Astrocyte (in vitro differentiated cells and primary cell): ENCODE results near the gene DCDC2C. TPM values are rescaled to one million over a fixed set of nuclear protein-coding genes. Genes with fewer than 3 reads are reported as not detected.

Experiments used
- DNase-seq: peaks from one replicate; pipeline ENCODE4 v3.0.0-alpha.2; 2010; ENCODE audit warnings: low read depth
- FAIRE-seq: peaks from 2 replicates; lab custom pipeline; 2011; peaks lifted over from hg19 to GRCh38; lab: Jason Lieb, UNC
- H2AFZ ChIP-seq: 2 replicates; pipeline ENCODE4 v1.6.0; 2012; ENCODE audit warnings: low read depth, low read length, inconsistent platforms
- H3K27ac ChIP-seq: 2 replicates; pipeline ENCODE4 v1.5.1; 2011; ENCODE audit warnings: low read depth, low read length, inconsistent platforms
- H3K27me3 ChIP-seq: 2 replicates; pipeline ENCODE4 v1.6.0; 2011; ENCODE audit warnings: low read length, inconsistent platforms; ENCODE audit not compliant: insufficient read depth
- H3K36me3 ChIP-seq: 2 replicates; pipeline ENCODE4 v1.5.1; 2011; ENCODE audit warnings: low read length, inconsistent platforms; ENCODE audit not compliant: insufficient read depth
- H3K4me1 ChIP-seq: 2 replicates; pipeline ENCODE4 v1.5.1; 2011; ENCODE audit warnings: low read length, inconsistent platforms; ENCODE audit not compliant: insufficient read depth
- H3K4me2 ChIP-seq: 2 replicates; pipeline ENCODE4 v1.6.0; 2012; ENCODE audit warnings: low read length, inconsistent platforms
- H3K4me3 ChIP-seq: 2 replicates; pipeline ENCODE4 v1.5.1; 2011; ENCODE audit warnings: low read depth, mild to moderate bottlenecking, low read length, inconsistent platforms; ENCODE audit not compliant: insufficient read depth
- H3K79me2 ChIP-seq: 2 replicates; pipeline ENCODE4 v1.6.0; 2012; ENCODE audit warnings: mild to moderate bottlenecking, low read length, inconsistent platforms; ENCODE audit not compliant: insufficient read depth
- H3K9ac ChIP-seq: 2 replicates; pipeline ENCODE4 v1.6.0; 2012; ENCODE audit warnings: mild to moderate bottlenecking, low read length, inconsistent platforms
- H3K9me3 ChIP-seq: 2 replicates; pipeline ENCODE4 v1.5.1; 2012; ENCODE audit warnings: low read depth, mild to moderate bottlenecking, low read length, inconsistent platforms; ENCODE audit not compliant: insufficient read depth
- H4K20me1 ChIP-seq: 2 replicates; pipeline ENCODE4 v1.6.0; 2012; ENCODE audit warnings: low read length, inconsistent platforms; ENCODE audit not compliant: insufficient read depth
- H3K27ac Mint-ChIP-seq: one replicate; pipeline ENCODE4 v1.8.0; 2021; ENCODE audit warnings: mild to moderate bottlenecking, mixed read lengths; ENCODE audit not compliant: unreplicated experiment
- H3K27me3 Mint-ChIP-seq: one replicate; pipeline ENCODE4 v1.8.0; 2021; ENCODE audit warnings: low read depth, mixed read lengths; ENCODE audit not compliant: unreplicated experiment
- H3K36me3 Mint-ChIP-seq: one replicate; pipeline ENCODE4 v1.8.0; 2021; ENCODE audit warnings: low read depth, mixed read lengths; ENCODE audit not compliant: unreplicated experiment
- H3K4me1 Mint-ChIP-seq: one replicate; pipeline ENCODE4 v1.8.0; 2021; ENCODE audit warnings: low read depth, mixed read lengths; ENCODE audit not compliant: unreplicated experiment
- H3K4me3 Mint-ChIP-seq: one replicate; pipeline ENCODE4 v1.8.0; 2021; ENCODE audit warnings: mild to moderate bottlenecking, moderate library complexity, mixed read lengths; ENCODE audit not compliant: unreplicated experiment
- H3K9me3 Mint-ChIP-seq: one replicate; pipeline ENCODE4 v1.8.0; 2021; ENCODE audit warnings: mild to moderate bottlenecking, mixed read lengths; ENCODE audit not compliant: unreplicated experiment
- CTCF ChIP-seq: IDR thresholded peaks from 2 replicates; pipeline ENCODE4 v1.5.1; 2011; ENCODE audit warnings: low read depth, mild to moderate bottlenecking, inconsistent platforms, low read length, moderate library complexity; ENCODE audit not compliant: insufficient read depth
- EZH2 ChIP-seq: IDR thresholded peaks from 2 replicates; pipeline ENCODE4 v1.6.1; 2012; ENCODE audit warnings: mild to moderate bottlenecking, low read length, inconsistent platforms; ENCODE audit not compliant: insufficient read depth
- total RNA-seq: library from RNA; stranded (reverse); gene quantifications from 2 replicates; pipeline ENCODE4 v1.2.1, GENCODE V29; 2021

DCDC2C gene
- total RNA-seq, 1 donor from 2014 or later, result not detected

GRCh38 chr2:3827673-3828575 lies 124.5 kb downstream of the DCDC2C start:
- H4K20me1 ChIP-seq, result no peaks in the 10 kb centered on the region
- H3K9me3 ChIP-seq, result no peaks in the 10 kb centered on the region
- H3K79me2 ChIP-seq, result no peaks in the 10 kb centered on the region
- H3K27ac ChIP-seq, result no peak overlapping the region
- FAIRE-seq, result no peak
- DNase-seq, result no peak
- peaks cover 3% of the 10 kb centered on the region for H3K9me3 Mint-ChIP-seq
- no peaks in the 10 kb centered on the region for H3K36me3 Mint-ChIP-seq
- H3K27ac Mint-ChIP-seq, result no peak overlapping the region
- H3K27me3 Mint-ChIP-seq, result no peaks in the 10 kb centered on the region
- TF ChIP-seq CTCF (peak; percentile 66), EZH2 (no peak)
- no peaks in the 10 kb centered on the region for H3K27me3 ChIP-seq
- no peak overlapping the region for H3K9ac ChIP-seq
- H2AFZ ChIP-seq, result no peak overlapping the region
- no peaks in the 10 kb centered on the region for H3K4me1 ChIP-seq
- H3K4me3 ChIP-seq, result no peak overlapping the region
- H3K4me3 Mint-ChIP-seq, result no peak overlapping the region
- H3K4me2 ChIP-seq, result no peak overlapping the region
- H3K36me3 ChIP-seq, result no peaks in the 10 kb centered on the region
- H3K4me1 Mint-ChIP-seq, result no peaks in the 10 kb centered on the region

- peaks cover 3% of the 10 kb centered on the region for H3K27me3 Mint-ChIP-seq
- H3K79me2 ChIP-seq, result no peaks in the 10 kb centered on the region
- no peaks in the 10 kb centered on the region for H3K36me3 ChIP-seq
- no peaks in the 10 kb centered on the region for H3K4me1 Mint-ChIP-seq
- H3K9ac ChIP-seq, result no peak overlapping the region
- no peak for FAIRE-seq
- no peak overlapping the region for H3K4me3 ChIP-seq
- no peak overlapping the region for H3K4me3 Mint-ChIP-seq
- H3K27me3 ChIP-seq, result no peaks in the 10 kb centered on the region
- no peaks in the 10 kb centered on the region for H3K36me3 Mint-ChIP-seq
- H4K20me1 ChIP-seq, result no peaks in the 10 kb centered on the region
- no peaks in the 10 kb centered on the region for H3K4me1 ChIP-seq
- no peaks in the 10 kb centered on the region for H3K9me3 ChIP-seq
- DNase-seq, result no peak
- H3K9me3 Mint-ChIP-seq, result peaks cover 3% of the 10 kb centered on the region
- H2AFZ ChIP-seq, result no peak overlapping the region
- H3K27ac ChIP-seq, result no peak overlapping the region
- no peak overlapping the region for H3K4me2 ChIP-seq
- TF ChIP-seq EZH2 (no peak), CTCF (no peak)
- no peak overlapping the region for H3K27ac Mint-ChIP-seq
These were observed 127.4 kb downstream of the DCDC2C start for GRCh38 chr2:3830796-3831195.

GRCh38 chr2:3837086-3837485 lies 133.7 kb downstream of the DCDC2C start:
- H3K4me2 ChIP-seq, result no peak overlapping the region
- H3K4me1 ChIP-seq, result no peaks in the 10 kb centered on the region
- no peak for FAIRE-seq
- no peaks in the 10 kb centered on the region for H3K27me3 ChIP-seq
- Mint-ChIP-seq H3K9me3 (peaks cover 5% of the 10 kb centered on the region), H3K27ac (no peak overlapping the region), H3K4me3 (no peak overlapping the region), H3K36me3 (no peaks in the 10 kb centered on the region), H3K4me1 (no peaks in the 10 kb centered on the region), H3K27me3 (peaks cover 3% of the 10 kb centered on the region)
- no peak overlapping the region for H2AFZ ChIP-seq
- TF ChIP-seq EZH2 (no peak), CTCF (no peak)
- no peaks in the 10 kb centered on the region for H4K20me1 ChIP-seq
- H3K9ac ChIP-seq, result no peak overlapping the region
- H3K36me3 ChIP-seq, result no peaks in the 10 kb centered on the region
- H3K27ac ChIP-seq, result no peak overlapping the region
- no peaks in the 10 kb centered on the region for H3K9me3 ChIP-seq
- DNase-seq, result no peak
- no peaks in the 10 kb centered on the region for H3K79me2 ChIP-seq
- H3K4me3 ChIP-seq, result no peak overlapping the region
